Neural progenitor cell (in vitro differentiated cells): ENCODE data around the gene ANKRD11. TPM values are rescaled to one million over a fixed set of nuclear protein-coding genes. Genes with fewer than 3 reads are reported as not detected.

Experiments
- DNase-seq: peaks from one replicate; pipeline ENCODE4 v3.0.0-alpha.2; 2016; ENCODE audit warnings: low spot score
- H2AFZ ChIP-seq: fragments of 200-600 bp; sonication (generic); replicated peaks from 2 replicates; pipeline ENCODE4 v1.6.1; 2016; ENCODE audit warnings: antibody characterized with exemption
- H3F3A ChIP-seq: fragments of 200-600 bp; sonication (generic); 2 replicates; pipeline ENCODE4 v1.6.1; 2016; ENCODE audit warnings: antibody characterized with exemption, low read depth
- H3K27ac ChIP-seq: fragments of 200-600 bp; sonication (generic); 2 replicates; pipeline ENCODE4 v1.5.1; 2016; ENCODE audit warnings: mild to moderate bottlenecking
- H3K27me3 ChIP-seq: fragments of 200-600 bp; sonication (generic); 2 replicates; pipeline ENCODE4 v1.6.1; 2016; ENCODE audit warnings: mild to moderate bottlenecking, moderate library complexity
- H3K36me3 ChIP-seq: fragments of 200-600 bp; sonication (generic); 2 replicates; pipeline ENCODE4 v1.5.1; 2016
- H3K4me1 ChIP-seq: fragments of 200-600 bp; sonication (generic); 2 replicates; pipeline ENCODE4 v1.6.1; 2016; ENCODE audit warnings: mixed run types
- H3K4me2 ChIP-seq: fragments of 200-600 bp; sonication (generic); 2 replicates; pipeline ENCODE4 v1.6.1; 2016
- H3K4me3 ChIP-seq: fragments of 200-600 bp; sonication (generic); 2 replicates; pipeline ENCODE4 v1.5.1; 2016
- H3K79me2 ChIP-seq: fragments of 200-600 bp; sonication (generic); 2 replicates; pipeline ENCODE4 v1.6.1; 2016; ENCODE audit warnings: low read depth
- H3K9ac ChIP-seq: fragments of 200-600 bp; sonication (generic); 2 replicates; pipeline ENCODE4 v1.6.1; 2016
- H3K9me3 ChIP-seq: fragments of 200-600 bp; sonication (generic); 2 replicates; pipeline ENCODE4 v1.5.1; 2016; ENCODE audit warnings: low read depth
- H4K20me1 ChIP-seq: fragments of 200-600 bp; sonication (generic); 2 replicates; pipeline ENCODE4 v1.6.1; 2016; ENCODE audit warnings: low read depth
- H3K27ac Mint-ChIP-seq: 3 replicates; pipeline ENCODE4 v1.8.0; 2021; ENCODE audit warnings: mixed read lengths
- H3K27me3 Mint-ChIP-seq: 2 replicates; pipeline ENCODE4 v1.8.0; 2022; ENCODE audit warnings: low read depth, mild to moderate bottlenecking, inconsistent platforms, moderate library complexity, mixed read lengths; ENCODE audit not compliant: insufficient read depth
- H3K36me3 Mint-ChIP-seq: 3 replicates; pipeline ENCODE4 v1.8.0; 2021; ENCODE audit warnings: mixed read lengths
- H3K4me1 Mint-ChIP-seq: 3 replicates; pipeline ENCODE4 v1.8.0; 2021; ENCODE audit warnings: mixed read lengths
- H3K4me3 Mint-ChIP-seq: 3 replicates; pipeline ENCODE4 v1.8.0; 2021; ENCODE audit warnings: mild to moderate bottlenecking, moderate library complexity, mixed read lengths
- H3K9me3 Mint-ChIP-seq: 3 replicates; pipeline ENCODE4 v1.8.0; 2020; ENCODE audit warnings: mixed read lengths
- EZH2 ChIP-seq: fragments of 200-600 bp; sonication (generic); IDR thresholded peaks from 2 replicates; pipeline ENCODE4 v1.6.1; 2017; ENCODE audit warnings: antibody characterized with exemption, mild to moderate bottlenecking, moderate library complexity
- EZH2phosphoT487 ChIP-seq: fragments of 200-600 bp; sonication (generic); IDR thresholded peaks from 2 replicates; pipeline ENCODE4 v1.6.1; 2017; ENCODE audit warnings: antibody characterized with exemption
- total RNA-seq: library from RNA; depleted of rRNA; stranded (reverse); fragments of >200 nt; gene quantifications from 2 replicates; pipeline ENCODE4 v1.2.3, GENCODE V29; 2015; ENCODE audit warnings: low replicate concordance
- TF ChIP-seq, protein P1 (sequence below): fragments of 200-600 bp; sonication (generic); IDR thresholded peaks from 2 replicates; pipeline ENCODE4 v1.5.1; 2017; ENCODE audit warnings: antibody characterized with exemption, mild to moderate bottlenecking

Gene ANKRD11
- total RNA-seq, 1 donor from 2014 or later, result 47.3 TPM

DNA sequence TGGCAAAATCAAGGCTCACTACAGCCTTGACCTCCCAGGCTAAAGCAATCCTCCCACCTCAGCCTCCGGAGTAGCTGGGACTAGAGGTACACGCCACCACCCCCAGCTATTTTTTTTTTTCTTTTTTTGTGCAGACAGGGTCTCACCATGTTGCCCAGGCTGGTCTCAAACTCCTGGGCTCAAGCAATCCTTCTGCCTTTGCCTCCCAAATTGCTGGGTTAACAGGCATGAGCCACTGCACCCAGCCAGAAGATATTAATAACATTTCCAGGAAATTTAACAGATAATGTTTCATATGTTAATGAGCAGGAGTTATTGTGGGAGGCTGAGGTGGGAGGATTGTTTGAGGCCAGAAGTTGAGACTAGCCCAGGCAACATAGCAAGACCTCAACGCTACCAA lies 9.4 kb upstream of the ANKRD11 start:
- Histone ChIP-seq H3K4me3 (no peak overlapping the region), H3K79me2 (no peaks in the 10 kb centered on the region), H3K9me3 (no peaks in the 10 kb centered on the region), H3K36me3 (no peaks in the 10 kb centered on the region), H3F3A (peaks cover 3% of the 10 kb centered on the region), H4K20me1 (peaks cover 2% of the 10 kb centered on the region), H3K4me1 (no peaks in the 10 kb centered on the region), H3K9ac (no peak overlapping the region), H2AFZ (no peak overlapping the region), H3K27me3 (no peaks in the 10 kb centered on the region), H3K4me2 (no peak overlapping the region), H3K27ac (no peak overlapping the region)
- Mint-ChIP-seq H3K4me1 (peaks cover 12% of the 10 kb centered on the region), H3K4me3 (no peak overlapping the region), H3K36me3 (no peaks in the 10 kb centered on the region), H3K9me3 (no peaks in the 10 kb centered on the region), H3K27me3 (peaks cover 2% of the 10 kb centered on the region), H3K27ac (no peak overlapping the region)
- TF ChIP-seq EZH2, result no peak
- no peak for TF ChIP-seq EZH2phosphoT487
- TF ChIP-seq, protein P1, sequence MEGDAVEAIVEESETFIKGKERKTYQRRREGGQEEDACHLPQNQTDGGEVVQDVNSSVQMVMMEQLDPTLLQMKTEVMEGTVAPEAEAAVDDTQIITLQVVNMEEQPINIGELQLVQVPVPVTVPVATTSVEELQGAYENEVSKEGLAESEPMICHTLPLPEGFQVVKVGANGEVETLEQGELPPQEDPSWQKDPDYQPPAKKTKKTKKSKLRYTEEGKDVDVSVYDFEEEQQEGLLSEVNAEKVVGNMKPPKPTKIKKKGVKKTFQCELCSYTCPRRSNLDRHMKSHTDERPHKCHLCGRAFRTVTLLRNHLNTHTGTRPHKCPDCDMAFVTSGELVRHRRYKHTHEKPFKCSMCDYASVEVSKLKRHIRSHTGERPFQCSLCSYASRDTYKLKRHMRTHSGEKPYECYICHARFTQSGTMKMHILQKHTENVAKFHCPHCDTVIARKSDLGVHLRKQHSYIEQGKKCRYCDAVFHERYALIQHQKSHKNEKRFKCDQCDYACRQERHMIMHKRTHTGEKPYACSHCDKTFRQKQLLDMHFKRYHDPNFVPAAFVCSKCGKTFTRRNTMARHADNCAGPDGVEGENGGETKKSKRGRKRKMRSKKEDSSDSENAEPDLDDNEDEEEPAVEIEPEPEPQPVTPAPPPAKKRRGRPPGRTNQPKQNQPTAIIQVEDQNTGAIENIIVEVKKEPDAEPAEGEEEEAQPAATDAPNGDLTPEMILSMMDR, result no peak
- no peak for DNase-seq

DNA sequence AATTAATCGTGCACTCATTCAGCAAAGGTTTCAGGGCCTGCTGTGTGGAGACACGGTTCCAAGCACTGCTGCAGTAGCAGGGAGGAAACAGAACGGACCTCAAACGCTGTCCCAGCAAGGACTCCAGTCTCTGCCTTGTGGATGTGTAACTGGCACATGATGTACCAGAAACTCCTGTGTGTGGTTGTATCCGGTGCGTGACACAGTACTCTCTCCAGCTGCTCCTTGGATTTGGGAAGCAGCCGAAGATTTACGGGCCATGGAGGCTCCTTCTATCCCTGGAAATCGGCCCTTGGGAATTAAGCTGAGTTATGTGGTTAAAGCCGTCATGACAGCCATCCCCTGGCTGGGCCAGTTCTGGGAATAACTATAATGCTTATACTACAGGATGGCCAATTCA lies 8.5 kb upstream of the ANKRD11 start:
- H3K4me2 ChIP-seq, result no peak overlapping the region
- TF ChIP-seq EZH2, result no peak
- TF ChIP-seq, protein P1, result no peak
- no peak for TF ChIP-seq EZH2phosphoT487
- peaks cover 3% of the 10 kb centered on the region for H4K20me1 ChIP-seq
- no peak overlapping the region for H3K4me3 Mint-ChIP-seq
- no peak overlapping the region for H2AFZ ChIP-seq
- no peak overlapping the region for H3K9ac ChIP-seq
- DNase-seq, result no peak
- H3K36me3 Mint-ChIP-seq, result no peaks in the 10 kb centered on the region
- H3K27ac Mint-ChIP-seq, result no peak overlapping the region
- peaks cover 3% of the 10 kb centered on the region for H3F3A ChIP-seq
- no peak overlapping the region for H3K27ac ChIP-seq
- no peaks in the 10 kb centered on the region for H3K79me2 ChIP-seq
- no peaks in the 10 kb centered on the region for H3K9me3 ChIP-seq
- H3K4me1 ChIP-seq, result no peaks in the 10 kb centered on the region
- peaks cover 2% of the 10 kb centered on the region for H3K27me3 Mint-ChIP-seq
- no peak overlapping the region for H3K4me3 ChIP-seq
- no peaks in the 10 kb centered on the region for H3K27me3 ChIP-seq
- H3K4me1 Mint-ChIP-seq, result peaks cover 16% of the 10 kb centered on the region
- H3K36me3 ChIP-seq, result no peaks in the 10 kb centered on the region
- no peaks in the 10 kb centered on the region for H3K9me3 Mint-ChIP-seq

DNA sequence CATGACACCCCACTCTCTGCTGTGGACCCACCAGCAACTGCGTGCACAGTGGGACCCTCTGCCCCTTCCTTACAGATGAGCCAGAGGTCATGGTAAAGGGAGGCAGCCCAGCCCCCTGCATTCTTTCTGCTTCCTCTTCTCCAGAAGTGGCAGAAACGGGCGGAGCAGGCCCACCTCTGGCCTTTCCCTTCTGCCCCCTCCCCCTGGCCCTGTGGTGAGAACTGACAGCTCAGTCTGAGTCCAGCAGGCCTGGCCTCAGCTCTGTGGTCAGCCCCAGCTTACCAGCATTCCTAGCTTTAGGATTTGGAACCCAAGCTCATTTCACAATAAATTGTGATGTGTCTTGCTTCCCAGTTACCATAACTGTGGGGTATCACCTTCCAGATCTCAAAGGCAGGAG lies 4.8 kb upstream of the ANKRD11 start:
- H3K27ac ChIP-seq, result no peak overlapping the region
- no peaks in the 10 kb centered on the region for H3K9me3 Mint-ChIP-seq
- peaks cover 7% of the 10 kb centered on the region for H4K20me1 ChIP-seq
- H3K9me3 ChIP-seq, result no peaks in the 10 kb centered on the region
- H3K27ac Mint-ChIP-seq, result no peak overlapping the region
- H2AFZ ChIP-seq, result no peak overlapping the region
- no peaks in the 10 kb centered on the region for H3K36me3 ChIP-seq
- peaks cover 11% of the 10 kb centered on the region for H3F3A ChIP-seq
- DNase-seq, result no peak
- no peaks in the 10 kb centered on the region for H3K27me3 ChIP-seq
- no peak overlapping the region for H3K4me3 ChIP-seq
- peaks cover 8% of the 10 kb centered on the region for H3K4me1 ChIP-seq
- H3K9ac ChIP-seq, result no peak overlapping the region
- H3K36me3 Mint-ChIP-seq, result peaks cover 3% of the 10 kb centered on the region
- H3K27me3 Mint-ChIP-seq, result peaks cover 6% of the 10 kb centered on the region
- TF ChIP-seq EZH2, result no peak
- TF ChIP-seq EZH2phosphoT487, result no peak
- TF ChIP-seq, protein P1, result no peak
- peaks cover 35% of the 10 kb centered on the region for H3K4me1 Mint-ChIP-seq
- H3K4me2 ChIP-seq, result no peak overlapping the region
- no peak overlapping the region for H3K4me3 Mint-ChIP-seq
- peaks cover 15% of the 10 kb centered on the region for H3K79me2 ChIP-seq
